GM18502 (cell line): Measurements from ENCODE around the gene LAMB4.
"Not testable (repeated sequence)": the region's sequence is repeated elsewhere in the genome, so short reads cannot be mapped to it uniquely, and the experiment has no call there.

Experiments used
- ATAC-seq: cut with Tn5 transposase; IDR thresholded peaks from one replicate; pipeline ENCODE4 v1.9.1; 2021; ENCODE audit warnings: mild to moderate bottlenecking; ENCODE audit not compliant: unreplicated experiment, poor library complexity

LAMB4 gene

DNA sequence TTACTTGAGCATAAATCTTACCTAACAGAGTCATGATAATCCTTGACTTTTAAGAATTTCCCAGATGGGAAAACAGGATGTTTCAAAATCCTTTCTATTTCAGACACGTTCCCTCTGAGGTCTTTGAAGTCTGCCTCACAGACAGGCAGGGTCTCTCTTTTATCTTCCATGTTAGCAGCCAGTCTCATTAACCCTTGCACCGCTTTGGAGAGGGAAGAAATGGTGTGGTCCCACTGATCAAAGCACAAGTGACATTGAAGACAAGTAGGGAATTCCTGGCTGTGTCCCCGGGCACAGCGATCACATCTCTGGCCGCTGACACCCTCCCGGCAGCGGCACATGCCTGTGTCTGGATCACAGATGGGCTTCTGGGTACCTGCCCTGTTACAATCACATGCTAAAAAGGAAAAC lies 74.5 kb downstream of the LAMB4 start:
- no peak for ATAC-seq

DNA sequence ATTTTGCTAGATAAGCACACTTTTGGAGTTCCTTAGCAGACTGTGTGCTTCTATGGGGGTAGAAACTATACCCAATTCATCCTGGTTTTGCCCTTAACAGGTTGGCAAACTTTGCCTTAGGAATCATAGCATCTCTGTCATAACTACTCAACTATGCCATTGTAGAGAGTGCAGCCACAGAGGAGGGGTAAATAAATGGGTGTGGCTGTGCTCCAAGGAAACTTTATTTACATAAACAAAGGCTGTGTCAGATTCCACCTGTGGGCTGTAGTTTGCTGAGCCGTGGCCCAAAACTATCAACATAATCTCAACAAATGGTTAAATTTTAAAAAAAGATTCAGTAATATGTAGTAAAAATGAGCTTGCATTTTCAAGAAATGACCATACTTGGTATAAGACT lies 75.6 kb downstream of the LAMB4 start:
- ATAC-seq: no peak

DNA sequence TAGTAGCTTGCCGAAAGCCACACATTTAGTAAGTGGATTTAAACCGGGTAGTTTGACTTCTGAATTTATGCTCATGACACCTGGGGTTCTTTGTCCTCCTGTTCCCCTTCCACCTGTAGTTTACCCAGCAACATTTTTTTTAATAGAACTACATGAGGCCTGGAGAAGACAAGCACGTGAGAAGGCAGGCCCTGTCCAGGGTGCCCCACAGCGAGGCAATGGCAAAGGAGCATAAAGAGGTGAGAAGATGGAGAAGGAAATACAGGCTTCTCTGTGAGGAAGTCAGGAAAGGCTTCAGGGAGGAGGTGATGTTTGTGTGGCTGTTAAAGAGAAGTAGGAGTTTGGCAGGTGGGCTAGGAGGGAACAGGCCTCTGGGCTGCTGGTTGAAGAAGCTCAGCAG lies 76.9 kb downstream of the LAMB4 start:
- ATAC-seq: no peak

GRCh38 chr7:108051454-108051853 lies 78.7 kb downstream of the LAMB4 start:
- ATAC-seq: no peak

DNA sequence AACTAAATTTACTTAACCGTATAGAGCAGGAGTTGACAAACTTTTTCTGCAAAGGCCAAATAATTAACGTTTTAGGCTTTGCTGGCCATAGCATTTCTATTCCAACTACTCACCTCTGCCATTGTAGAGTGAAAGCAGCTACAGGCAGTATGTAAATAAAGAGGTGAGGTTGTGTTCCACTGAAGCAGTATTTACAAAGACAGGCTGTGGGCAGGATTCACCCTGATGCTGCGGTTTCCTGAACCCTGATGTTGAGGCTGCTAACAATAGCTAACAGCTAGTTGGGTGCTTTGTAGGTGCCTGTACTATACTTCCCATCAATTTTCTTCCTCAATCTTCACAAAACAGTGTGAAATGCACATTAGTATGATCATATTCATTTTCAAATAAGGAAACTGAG lies 80.2 kb downstream of the LAMB4 start:
- ATAC-seq: peak; percentile 87

DNA sequence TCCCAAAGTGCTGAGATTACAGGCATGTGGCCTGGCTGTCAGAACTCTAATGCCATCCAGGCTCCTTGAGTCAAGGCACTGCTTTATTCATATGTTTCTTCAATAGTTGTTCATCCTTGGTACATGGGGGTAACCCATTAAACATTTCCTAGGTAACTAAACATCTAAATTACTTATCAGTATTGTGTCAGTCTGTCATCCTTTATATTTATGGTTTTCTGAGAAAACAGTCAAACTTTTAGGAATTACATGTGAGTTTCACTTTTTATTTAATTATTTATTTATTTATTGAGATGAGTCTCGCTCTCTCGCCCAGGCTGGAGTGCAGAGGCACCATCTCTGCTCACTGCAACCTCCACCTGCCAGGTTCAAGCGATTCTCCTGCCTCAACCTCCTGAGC lies 81.7 kb downstream of the LAMB4 start:
- ATAC-seq: no peak

GRCh38 chr7:108046952-108047506 lies 83.1 kb downstream of the LAMB4 start:
- no peak for ATAC-seq

DNA sequence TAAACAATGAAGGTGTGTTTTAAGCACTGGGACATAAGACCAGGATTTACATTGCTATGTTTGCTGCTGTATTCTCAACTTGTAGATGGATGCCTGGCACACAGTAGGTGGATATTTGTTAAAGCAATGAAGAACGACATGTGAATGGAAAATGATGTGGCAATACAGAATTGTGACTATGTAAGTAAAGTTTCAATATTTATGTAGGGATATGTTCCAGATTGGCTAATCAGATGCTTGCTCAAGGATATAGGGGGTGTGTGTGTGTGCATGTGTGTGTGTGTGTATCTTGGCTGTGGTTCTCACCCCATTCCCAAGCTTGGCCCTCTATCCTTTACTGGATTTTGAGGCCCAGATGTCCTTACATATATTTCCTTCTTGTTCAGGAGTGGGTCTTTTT lies 84.5 kb downstream of the LAMB4 start:
- no peak for ATAC-seq

GRCh38 chr7:108045154-108045553 lies 85.0 kb downstream of the LAMB4 start:
- no peak for ATAC-seq

DNA sequence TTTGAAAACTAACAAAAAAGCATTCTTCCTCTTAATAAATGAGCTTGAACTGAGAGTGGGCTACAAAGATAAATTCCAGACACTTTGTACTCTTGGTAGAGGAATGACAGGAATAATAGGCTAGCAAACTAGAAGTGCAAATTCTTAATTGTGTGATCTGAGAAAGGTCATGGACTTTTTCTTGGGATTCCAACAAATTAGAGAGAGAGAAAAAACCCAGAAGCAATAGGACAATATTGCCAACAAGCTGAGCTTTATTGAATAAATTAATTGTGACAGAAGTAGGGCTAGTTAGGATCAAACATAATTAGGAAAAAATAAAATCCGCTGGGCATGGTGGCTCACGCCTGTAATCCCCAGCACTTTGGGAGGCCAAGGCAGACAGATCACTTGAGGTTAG lies 85.8 kb downstream of the LAMB4 start:
- ATAC-seq: no peak

GRCh38 chr7:108038986-108039385 lies 91.2 kb downstream of the LAMB4 start:
- ATAC-seq: no peak

- ATAC-seq: no peak
Observed at GRCh38 chr7:108037741-108038140, 92.4 kb downstream of the LAMB4 start.

- no peak for ATAC-seq
Observed at GRCh38 chr7:108037140-108037539, 93.0 kb downstream of the LAMB4 start.

GRCh38 chr7:108034586-108034985 lies 95.6 kb downstream of the LAMB4 start:
- ATAC-seq: no peak

- no peak for ATAC-seq
Observed at GRCh38 chr7:108033776-108034497, 96.2 kb downstream of the LAMB4 start.

GRCh38 chr7:108033309-108033708 lies 96.9 kb downstream of the LAMB4 start:
- ATAC-seq: not testable (repeated sequence)

DNA sequence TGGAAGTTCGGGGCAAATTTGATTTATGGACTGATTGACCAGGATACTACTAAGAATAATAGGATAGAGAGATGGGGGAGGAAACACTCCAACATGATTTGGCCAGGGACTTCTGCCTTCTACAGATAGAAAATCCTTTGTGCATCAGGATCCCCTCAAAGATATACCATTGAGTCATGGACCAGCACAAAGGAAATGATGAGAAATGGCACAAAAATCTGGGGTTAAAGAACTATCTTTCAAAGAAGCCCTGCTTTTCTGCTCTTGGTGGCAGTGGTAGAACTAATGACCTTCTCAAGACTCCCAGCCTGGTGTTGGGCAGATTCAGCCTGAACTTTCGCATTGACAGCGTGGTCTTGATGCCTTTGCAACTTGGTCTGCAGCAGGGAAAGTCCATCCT lies 99.6 kb downstream of the LAMB4 start:
- ATAC-seq: no peak

DNA sequence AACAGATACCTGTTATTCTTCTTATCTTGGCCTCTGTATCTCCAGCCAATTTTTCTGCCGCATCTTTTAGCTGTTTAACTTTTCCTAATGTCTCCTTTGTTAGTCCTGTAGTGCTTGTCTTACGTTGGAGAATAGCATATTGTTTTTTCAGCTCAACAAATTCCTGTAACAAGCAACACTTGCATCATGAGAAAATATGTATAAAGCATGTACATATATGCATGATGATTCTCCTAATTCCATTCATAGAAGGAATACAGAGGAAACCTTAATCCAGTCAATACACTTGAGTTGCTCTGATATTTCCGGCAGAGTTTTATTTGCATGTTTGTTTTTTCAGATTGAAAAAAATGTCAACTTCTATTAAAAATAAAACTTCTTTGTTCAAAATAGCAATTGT lies 101.1 kb downstream of the LAMB4 start:
- ATAC-seq: no peak

DNA sequence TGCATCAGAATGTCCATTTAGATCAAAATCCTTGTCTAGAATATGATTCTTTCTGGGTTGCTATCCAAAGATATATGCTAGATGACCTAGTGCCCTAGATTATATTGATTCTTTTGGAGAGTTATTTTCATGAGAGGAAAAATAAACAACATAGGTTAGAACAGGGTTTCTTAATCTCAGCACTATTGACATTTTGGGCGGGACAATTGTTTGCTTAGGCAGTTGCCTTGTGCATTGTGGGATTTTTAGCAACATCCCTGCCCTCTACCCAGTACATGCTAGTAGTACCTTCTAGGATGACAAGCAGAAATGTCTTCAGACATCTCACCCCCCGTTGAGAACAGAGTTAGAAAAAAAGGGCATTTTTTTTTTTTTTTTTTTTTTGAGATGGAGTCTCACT lies 102.0 kb downstream of the LAMB4 start:
- no peak for ATAC-seq

DNA sequence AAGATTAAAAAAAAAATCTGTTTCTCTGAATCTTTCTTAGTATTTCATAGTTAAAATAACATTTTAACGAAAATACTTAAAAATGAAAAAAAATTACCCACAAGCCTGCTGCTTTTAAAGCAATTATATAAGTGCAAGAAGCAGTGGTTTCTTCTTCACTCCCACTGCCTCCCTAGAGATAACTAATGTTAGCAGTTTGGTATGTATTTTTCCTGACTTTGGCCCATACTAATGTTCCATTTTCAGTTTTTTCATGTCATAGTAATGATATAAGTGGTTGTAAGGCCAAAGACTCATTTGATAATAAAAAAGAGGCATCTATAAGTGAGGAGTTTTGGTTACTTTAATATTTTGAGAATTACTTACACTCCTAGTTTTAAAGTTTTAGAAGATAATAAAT lies 102.9 kb downstream of the LAMB4 start:
- ATAC-seq: no peak

- no peak for ATAC-seq
Observed at GRCh38 chr7:108026647-108027046, 103.5 kb downstream of the LAMB4 start.

GRCh38 chr7:108026116-108026515 lies 104.0 kb downstream of the LAMB4 start:
- no peak for ATAC-seq
